HG02973 (cell line): Measurements from ENCODE around the gene CPSF7.
A peak's percentile ranks its signal among the peaks of the same experiment; 100 is the strongest.
"Not testable (repeated sequence)": the region's sequence is repeated elsewhere in the genome, so short reads cannot be mapped to it uniquely, and the experiment has no call there.

ENCODE experiments used
- ATAC-seq: cut with Tn5 transposase; IDR thresholded peaks from one replicate; pipeline ENCODE4 v1.9.1; 2021; ENCODE audit warnings: moderate library complexity; ENCODE audit not compliant: unreplicated experiment

Gene CPSF7

GRCh38 chr11:61390161-61390560 lies 39.6 kb downstream of the CPSF7 start:
- ATAC-seq: no peak

- ATAC-seq: no peak
Measured at GRCh38 chr11:61384271-61385242, 45.2 kb downstream of the CPSF7 start.

DNA sequence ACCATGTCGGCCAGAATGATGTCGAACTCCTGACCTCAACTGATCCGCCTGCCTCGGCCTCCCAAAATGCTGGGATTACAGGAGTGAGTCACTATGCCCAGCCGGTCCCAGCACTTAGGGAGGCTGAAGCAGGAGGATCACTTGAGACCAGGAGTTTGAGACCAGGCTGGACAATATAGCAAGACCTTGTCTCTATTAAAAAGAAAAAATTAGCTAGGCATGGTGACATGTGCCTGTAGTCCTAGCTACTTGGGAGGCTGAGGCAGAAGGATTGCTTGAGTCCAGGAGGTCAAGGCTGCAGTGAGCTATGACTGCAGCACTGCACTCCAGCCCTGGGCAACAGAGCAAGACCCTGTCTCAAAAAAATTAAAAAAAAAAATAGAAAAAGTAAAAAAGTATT lies 45.9 kb downstream of the CPSF7 start:
- ATAC-seq: not testable (repeated sequence)

DNA sequence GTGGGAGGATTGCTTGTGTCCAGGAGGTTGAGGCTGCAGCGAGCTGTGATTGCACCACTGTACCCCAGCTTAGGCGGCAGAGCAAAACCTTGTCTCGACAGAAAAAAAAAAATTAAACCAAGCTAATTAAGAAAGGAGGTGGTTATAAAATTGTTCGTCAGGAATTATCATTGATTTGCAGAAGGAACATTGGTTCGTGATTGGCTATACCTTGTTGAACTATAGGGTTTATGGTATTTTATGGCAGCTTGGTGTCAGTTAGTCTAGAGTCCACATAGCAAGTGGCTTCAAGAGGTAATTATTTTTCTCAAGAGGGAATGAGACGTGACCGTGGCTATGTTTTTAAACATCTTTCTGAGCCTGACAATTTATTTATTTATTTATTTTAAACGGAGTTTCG lies 48.9 kb downstream of the CPSF7 start:
- ATAC-seq: no peak

DNA sequence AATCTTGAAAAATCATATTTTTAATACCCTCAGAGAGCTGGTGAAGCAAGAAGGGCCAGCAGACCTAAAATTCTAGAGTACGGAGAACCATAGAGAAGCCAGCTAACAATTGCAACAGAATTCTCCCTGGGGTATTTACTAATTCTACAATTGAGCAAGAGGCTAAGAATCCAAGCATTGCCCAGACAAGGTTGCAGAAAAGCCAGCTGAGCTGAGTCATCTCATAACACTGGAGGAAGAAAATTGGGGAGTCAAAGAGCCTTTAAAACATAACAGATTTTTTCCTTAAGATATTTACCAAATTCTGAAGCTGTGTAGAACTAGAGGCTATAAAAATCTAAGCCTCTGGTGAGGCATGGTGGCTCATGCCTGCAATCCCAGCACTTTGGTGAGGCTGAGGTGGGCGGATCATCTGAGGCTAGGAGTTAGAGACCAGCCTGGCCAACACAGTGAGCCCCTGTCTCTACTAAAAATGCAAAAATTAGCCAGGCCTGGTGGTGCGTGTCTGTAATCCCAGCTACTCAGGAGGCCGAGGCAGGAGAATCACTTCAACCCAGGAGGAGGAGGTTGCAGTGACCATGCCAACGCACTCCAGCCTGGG lies 51.0 kb downstream of the CPSF7 start:
- no peak for ATAC-seq

DNA sequence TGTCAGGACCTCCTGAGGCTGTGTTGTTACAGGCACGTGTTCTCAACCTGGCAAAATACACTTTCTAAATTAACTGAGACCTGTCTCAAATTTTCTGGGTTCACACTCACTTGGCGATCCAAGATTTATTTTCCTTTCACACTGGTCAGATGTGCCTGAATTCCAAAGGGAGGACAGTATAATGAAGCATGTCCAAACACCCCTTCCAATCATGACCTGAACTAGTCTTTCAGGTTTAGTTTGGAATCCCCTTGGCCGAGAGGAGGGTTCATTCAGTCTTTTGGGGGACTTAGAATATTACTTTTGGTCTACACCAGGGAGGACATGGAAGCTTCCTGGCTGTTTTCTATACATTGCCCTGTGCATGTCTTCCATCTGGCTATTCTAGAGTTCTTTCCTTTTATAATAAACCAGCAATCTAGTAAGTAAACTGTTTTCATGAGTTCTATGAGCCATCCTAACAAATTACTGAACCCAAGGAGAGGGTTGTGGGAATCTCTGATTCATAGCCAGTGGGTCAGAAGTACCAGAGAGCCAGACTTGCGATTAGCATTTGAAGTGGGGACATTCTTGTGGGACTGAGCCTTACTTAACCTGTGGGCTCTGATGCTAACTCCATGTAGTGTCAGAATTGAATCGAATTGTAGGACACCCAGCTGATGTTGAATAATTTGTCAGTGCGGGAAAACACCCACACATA lies 52.2 kb downstream of the CPSF7 start:
- ATAC-seq: no peak

DNA sequence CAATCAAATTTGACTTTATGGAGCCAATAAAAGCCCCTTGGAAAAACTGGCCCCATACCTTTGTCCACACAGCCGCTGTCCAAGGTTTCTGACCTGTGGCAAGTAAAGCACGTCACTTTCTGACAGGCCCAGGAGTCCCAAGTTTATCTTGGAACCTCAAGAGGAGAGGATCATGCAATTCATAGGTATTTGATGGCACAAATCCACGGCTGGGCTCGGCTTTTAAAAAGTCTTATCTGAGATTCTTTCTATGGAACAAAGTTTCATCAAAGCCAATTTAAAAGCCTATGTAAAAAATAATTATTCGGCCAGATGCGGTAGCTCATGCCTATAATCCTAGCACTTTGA lies 54.0 kb downstream of the CPSF7 start:
- ATAC-seq: no peak

DNA sequence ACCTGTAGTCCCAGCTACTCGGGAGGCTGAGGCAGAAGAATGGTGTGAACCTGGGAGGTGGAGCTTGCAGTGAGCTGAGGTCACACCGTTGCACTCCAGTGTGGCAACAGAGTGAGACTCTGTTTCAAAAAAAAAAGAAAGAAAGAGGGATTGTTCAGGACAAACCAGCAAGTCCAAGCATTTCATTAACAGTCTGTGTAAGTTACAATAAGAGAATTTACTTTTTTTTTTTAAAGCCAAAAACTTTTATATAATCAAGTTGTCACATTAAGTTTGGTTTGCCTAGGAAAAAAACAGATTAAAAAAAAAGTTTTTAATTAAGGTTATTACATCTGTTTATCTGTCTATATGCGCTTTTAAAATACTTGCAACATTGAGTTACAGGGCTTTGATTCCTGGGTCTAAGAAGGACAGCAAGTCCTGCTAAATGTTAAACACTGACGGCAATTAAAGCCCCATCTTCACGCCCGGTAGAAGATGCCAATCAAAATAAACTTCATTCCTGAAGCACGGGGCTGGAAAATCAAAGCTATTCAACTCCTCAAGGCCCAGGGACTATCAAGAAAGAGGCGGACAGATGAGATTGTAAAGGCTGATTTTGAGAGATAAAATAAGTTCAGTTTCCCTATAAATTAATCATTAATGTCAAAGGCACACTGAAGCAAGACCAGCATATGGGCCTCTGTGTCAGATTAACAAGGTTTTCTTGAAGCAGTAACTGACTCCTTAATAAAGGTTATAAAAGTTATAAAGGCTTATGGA lies 56.9 kb downstream of the CPSF7 start:
- no peak for ATAC-seq

- ATAC-seq: no peak
Measured at GRCh38 chr11:61370349-61371005, 59.3 kb downstream of the CPSF7 start.

DNA sequence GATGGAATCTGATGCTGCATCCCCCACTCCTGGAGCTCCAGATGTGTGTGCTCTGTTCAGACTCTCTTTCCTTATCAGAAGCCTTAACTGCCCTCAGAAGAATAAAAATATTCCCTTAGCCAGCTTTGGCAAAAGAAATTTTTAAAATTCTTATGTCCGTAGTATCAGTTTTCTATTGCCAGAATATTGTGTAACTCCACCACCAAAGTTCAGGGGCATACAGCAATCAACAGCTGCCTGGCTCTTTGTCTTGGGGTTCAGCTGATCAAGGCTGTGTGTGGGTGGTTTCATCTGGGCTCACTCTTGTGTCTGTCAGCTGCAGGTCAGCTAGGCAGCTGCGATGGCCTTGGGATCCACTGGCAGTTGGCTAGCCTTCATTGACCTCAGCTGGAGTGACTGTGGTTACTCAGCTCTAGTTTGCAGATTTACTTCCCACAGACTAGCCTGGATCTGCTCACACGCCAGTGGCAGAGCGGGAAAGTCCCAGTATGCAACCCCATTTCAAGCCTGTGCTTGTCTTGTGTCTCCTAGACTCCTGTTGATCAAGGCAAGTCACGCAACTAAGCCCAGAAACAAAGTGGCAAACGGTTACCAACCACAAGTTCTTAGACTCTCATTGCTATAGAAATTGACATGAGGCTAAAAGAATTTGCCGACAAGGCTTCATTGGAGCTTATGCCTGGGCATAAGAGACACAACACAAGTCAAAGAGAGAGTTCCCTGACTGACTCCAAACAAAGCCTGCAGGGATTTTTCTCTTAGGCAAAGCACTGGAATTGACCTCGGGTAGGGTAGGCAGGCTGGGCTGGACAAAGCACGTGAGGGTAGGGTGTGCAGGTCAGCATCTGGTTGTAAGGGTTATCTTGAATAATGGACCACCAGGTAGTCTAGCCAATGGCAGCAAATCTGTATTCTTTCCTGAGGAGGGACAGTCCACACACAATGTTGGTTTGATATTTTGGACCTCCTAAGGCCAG lies 60.1 kb downstream of the CPSF7 start:
- ATAC-seq: no peak

- ATAC-seq: no peak
Measured at GRCh38 chr11:61368646-61369045, 61.1 kb downstream of the CPSF7 start.

DNA sequence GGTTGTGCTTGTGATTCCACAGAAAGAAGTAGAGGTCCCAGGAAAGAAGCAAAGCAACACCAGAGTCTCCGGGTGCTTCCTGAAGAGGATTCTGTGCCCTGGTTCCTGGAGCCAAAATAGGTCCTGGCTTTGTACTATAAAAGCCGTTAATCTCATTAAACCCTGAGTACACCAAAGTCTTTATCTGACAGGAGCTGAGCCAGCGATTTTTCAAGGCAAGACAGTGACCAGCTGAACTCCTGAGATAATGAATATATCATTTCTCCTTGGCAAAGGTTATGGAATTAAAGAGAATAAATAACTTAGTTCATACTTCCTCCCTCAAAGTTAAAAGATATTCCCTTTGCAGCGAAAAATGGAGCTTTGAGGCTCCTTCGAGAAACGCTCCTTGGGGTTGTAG lies 62.4 kb downstream of the CPSF7 start:
- no peak for ATAC-seq

- no peak for ATAC-seq
Measured at GRCh38 chr11:61364012-61364675, 65.6 kb downstream of the CPSF7 start.

DNA sequence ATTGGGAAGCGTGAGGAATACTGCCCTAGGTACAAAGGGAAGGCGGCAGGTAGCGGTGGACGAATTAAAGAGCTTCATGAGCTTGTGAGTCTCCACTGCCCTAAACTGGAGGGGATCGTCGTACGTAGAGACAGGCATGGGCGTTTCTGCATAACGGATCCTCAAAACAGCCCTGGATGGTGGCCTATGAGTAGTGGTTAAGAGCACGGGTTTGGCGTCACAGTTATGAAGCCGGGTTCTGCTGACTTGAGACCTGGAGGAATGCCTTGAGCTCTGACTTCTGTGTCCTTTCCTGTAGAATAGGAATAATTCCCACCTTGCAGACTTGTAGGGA lies 67.3 kb downstream of the CPSF7 start:
- no peak for ATAC-seq

DNA sequence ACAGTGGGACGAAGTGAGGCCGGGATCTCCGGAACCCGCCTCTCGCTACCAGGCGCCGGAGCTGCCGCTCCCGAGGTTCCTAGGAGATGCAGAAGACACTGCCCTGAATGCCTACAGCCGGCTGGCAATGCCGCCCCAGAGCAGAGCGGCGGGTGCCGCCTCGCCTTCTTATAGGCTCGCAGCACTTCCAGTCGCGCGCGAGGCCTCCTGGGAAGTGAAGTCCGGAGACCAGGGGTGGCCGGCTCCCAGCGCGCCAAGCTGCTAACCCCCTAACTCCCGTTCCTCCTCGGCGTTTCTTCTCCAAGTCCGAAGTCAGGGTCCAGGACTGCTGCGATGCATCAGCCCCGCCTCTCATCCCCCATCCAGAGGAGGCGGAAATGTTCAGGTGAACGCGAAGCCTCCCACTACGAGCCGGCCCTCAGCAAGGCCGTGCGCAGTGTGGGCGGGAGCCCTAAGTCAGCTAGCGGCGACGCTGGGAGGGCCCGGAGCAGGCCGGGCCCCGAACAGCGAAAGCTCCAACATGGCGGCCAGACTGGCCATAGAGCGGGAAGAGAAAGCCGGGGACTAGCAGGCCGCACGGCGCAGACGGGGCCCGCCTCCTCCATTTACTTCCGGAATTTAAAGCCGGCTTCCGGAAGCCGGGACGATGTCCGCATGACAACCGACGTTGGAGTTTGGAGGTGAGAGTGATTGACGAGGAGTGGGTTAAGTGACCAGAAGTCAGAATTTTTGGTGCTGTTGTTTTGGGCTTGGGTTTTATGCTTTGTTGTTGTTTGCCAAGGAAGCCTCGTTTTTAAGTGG lies 67.8 kb downstream of the CPSF7 start, which contains the start of the genes CYB561A3 and TMEM138:
Gene CYB561A3, minus strand, starts transcription at position 142 of the 801 bp plus-strand sequence. CDS start 5,169 bp downstream, outside the sequence.
Gene TMEM138, plus strand, starts transcription at position 634 of the 801 bp plus-strand sequence. CDS start 2,017 bp downstream, outside the sequence.
- peak; percentile 84 for ATAC-seq

DNA sequence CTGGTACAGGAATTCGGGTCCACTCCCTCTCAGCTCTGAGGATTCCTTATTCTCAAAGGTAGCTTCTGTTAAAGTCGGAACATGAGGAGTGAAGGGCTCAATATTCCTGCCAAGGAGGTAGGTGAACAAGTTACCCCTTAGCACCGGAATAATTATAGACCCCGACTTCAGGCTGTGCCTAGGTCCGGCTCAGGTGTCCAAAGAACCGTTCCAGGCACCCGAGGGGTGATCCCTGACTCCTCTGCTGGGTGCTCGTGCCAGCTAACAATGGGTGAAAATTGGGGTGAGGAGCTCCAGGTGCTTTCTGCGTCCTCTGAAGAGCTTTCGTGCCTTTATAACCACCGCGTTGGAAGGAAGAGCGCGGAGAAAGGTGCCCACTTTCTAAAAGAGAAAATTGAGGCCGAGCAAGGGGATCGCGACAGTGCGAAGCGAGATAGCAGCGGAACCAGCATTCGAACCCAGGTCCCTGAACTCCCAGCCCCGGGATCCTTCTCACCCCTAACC lies 68.5 kb downstream of the CPSF7 start:
- no peak for ATAC-seq

- ATAC-seq: no peak
Measured at GRCh38 chr11:61359516-61359915, 70.3 kb downstream of the CPSF7 start.

DNA sequence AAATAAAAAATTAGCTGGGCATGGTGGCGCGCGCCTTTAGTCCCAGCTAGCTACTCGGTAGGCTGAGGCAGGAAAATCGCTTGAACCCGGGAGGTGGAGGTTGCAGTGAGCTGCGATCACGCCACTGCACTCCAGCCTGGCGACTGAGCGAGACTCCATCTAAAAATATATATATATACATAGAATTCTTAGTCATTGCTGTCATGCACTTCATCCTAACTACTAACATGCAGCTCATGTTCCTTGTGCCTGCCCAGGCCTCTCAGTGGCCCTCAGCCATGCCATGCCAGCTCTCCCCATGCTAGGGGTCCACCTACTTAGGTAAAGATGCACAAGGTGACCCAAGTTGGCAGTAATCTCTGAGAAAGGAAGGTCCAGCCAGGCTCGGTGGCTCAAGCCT lies 71.2 kb downstream of the CPSF7 start:
- no peak for ATAC-seq
